OCI-LY3 (cell line): ENCODE results near the gene PEAK1.

Experiments used
- H2AFZ ChIP-seq: fragments of 200-600, 300-600 bp; shearing (Covaris generic); 2 replicates; pipeline ENCODE4 v1.6.0; 2014; ENCODE audit warnings: antibody characterized with exemption, low read depth, low read length
- H3K27ac ChIP-seq: fragments of 200-600, 300-600 bp; sonication (generic); 2 replicates; pipeline ENCODE4 v1.5.1; 2014; ENCODE audit warnings: mild to moderate bottlenecking, low read length, moderate library complexity, mixed read lengths
- H3K27me3 ChIP-seq: fragments of 200-600, 300-600 bp; sonication (generic); 2 replicates; pipeline ENCODE4 v1.6.1; 2014; ENCODE audit warnings: low read depth, low read length, mixed read lengths
- H3K36me3 ChIP-seq: fragments of 200-600, 300-600 bp; sonication (generic); replicated peaks from 2 replicates; pipeline ENCODE3; 2014; ENCODE audit warnings: low read depth, low read length, mixed read lengths
- H3K4me1 ChIP-seq: fragments of 300-600, 200-600 bp; sonication (generic); 2 replicates; pipeline ENCODE4 v1.6.1; 2014; ENCODE audit warnings: low read length, mixed read lengths
- H3K4me2 ChIP-seq: fragments of 200-600, 300-600 bp; sonication (generic); 2 replicates; pipeline ENCODE4 v1.6.1; 2014; ENCODE audit warnings: low read length, mixed read lengths
- H3K4me3 ChIP-seq: fragments of 300-600, 200-600 bp; sonication (generic); 2 replicates; pipeline ENCODE4 v1.5.1; 2014; ENCODE audit warnings: antibody characterized with exemption, mild to moderate bottlenecking, low read length, moderate library complexity
- H3K79me2 ChIP-seq: fragments of 300-600, 200-600 bp; shearing (Covaris generic); 2 replicates; pipeline ENCODE4 v1.6.1; 2014; ENCODE audit warnings: mild to moderate bottlenecking, low read length, mixed read lengths
- H3K9ac ChIP-seq: fragments of 300-600, 200-600 bp; shearing (Covaris generic); 2 replicates; pipeline ENCODE4 v1.6.0; 2014; ENCODE audit warnings: mild to moderate bottlenecking, low read length, moderate library complexity
- H3K9me3 ChIP-seq: fragments of 200-600, 300-600 bp; shearing (Covaris generic); 2 replicates; pipeline ENCODE4 v1.6.1; 2014; ENCODE audit warnings: low read length, mixed read lengths; ENCODE audit not compliant: insufficient read depth
- H4K20me1 ChIP-seq: fragments of 200-600, 300-600 bp; sonication (generic); 2 replicates; pipeline ENCODE4 v1.6.1; 2016; ENCODE audit warnings: low read length, mixed read lengths; ENCODE audit not compliant: insufficient read depth
- EZH2phosphoT487 ChIP-seq: fragments of 200-600 bp; shearing (Covaris generic); IDR thresholded peaks from 2 replicates; pipeline ENCODE4 v1.6.1; 2018; ENCODE audit warnings: antibody characterized with exemption, mixed run types, low read depth
- TF ChIP-seq, protein P1 (sequence below): fragments of 200-600, 300-600 bp; sonication (generic); IDR thresholded peaks from 2 replicates; pipeline ENCODE4 v1.5.1; 2014; ENCODE audit warnings: antibody characterized with exemption, low read length, low read depth

PEAK1 gene

DNA sequence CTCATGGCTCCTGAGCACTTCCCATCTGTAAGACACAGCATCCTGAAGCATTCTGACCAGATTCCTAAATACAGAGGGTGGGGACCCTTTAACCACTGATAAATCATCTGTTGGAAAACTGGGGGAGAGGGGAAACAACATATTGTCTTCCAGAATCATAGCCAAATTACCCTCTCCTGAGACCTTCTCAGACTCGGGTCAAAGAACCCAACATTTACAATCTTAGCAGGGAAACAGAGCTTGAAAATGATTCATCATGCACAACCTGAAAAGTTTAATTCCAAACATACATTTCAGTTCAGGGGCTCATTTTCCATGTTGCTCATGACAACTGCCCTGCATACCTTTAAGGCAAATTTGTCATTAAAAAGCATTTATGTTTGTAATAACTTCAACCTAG, 300.5 kb downstream of the PEAK1 start:
- TF ChIP-seq, protein P1, sequence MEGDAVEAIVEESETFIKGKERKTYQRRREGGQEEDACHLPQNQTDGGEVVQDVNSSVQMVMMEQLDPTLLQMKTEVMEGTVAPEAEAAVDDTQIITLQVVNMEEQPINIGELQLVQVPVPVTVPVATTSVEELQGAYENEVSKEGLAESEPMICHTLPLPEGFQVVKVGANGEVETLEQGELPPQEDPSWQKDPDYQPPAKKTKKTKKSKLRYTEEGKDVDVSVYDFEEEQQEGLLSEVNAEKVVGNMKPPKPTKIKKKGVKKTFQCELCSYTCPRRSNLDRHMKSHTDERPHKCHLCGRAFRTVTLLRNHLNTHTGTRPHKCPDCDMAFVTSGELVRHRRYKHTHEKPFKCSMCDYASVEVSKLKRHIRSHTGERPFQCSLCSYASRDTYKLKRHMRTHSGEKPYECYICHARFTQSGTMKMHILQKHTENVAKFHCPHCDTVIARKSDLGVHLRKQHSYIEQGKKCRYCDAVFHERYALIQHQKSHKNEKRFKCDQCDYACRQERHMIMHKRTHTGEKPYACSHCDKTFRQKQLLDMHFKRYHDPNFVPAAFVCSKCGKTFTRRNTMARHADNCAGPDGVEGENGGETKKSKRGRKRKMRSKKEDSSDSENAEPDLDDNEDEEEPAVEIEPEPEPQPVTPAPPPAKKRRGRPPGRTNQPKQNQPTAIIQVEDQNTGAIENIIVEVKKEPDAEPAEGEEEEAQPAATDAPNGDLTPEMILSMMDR: no peak
- no peak for TF ChIP-seq EZH2phosphoT487
- H3K4me2 ChIP-seq: no peak overlapping the region

GRCh38 chr15:77118882-77119321, 301.0 kb downstream of the PEAK1 start:
- Histone ChIP-seq H3K4me2 (peak overlapping the region; percentile 25), H3K27ac (no peak overlapping the region), H3K9ac (no peak overlapping the region), H3K79me2 (no peaks in the 10 kb centered on the region), H3K4me3 (no peak overlapping the region), H3K36me3 (no peaks in the 10 kb centered on the region), H3K27me3 (no peaks in the 10 kb centered on the region), H2AFZ (no peak overlapping the region), H4K20me1 (no peaks in the 10 kb centered on the region; the same call in 1 of the 2 replicates), H3K9me3 (no peaks in the 10 kb centered on the region), H3K4me1 (peaks cover 26% of the 10 kb centered on the region)
- TF ChIP-seq, protein P1: peak; percentile 91
- TF ChIP-seq EZH2phosphoT487: no peak

More for the DNA sequence above, 300.5 kb downstream of the PEAK1 start:
- H3K27me3 ChIP-seq: no peaks in the 10 kb centered on the region
- H2AFZ ChIP-seq: no peak overlapping the region
- no peak overlapping the region for H3K27ac ChIP-seq
- no peaks in the 10 kb centered on the region for H3K36me3 ChIP-seq
- H4K20me1 ChIP-seq: no peaks in the 10 kb centered on the region; the same call in 1 of the 2 replicates
- H3K4me3 ChIP-seq: no peak overlapping the region
- H3K9me3 ChIP-seq: no peaks in the 10 kb centered on the region
- H3K4me1 ChIP-seq: peaks cover 31% of the 10 kb centered on the region
- no peaks in the 10 kb centered on the region for H3K79me2 ChIP-seq
- H3K9ac ChIP-seq: no peak overlapping the region

GRCh38 chr15:77115179-77115578, 304.7 kb downstream of the PEAK1 start:
- H3K9me3 ChIP-seq: no peaks in the 10 kb centered on the region
- no peak overlapping the region for H3K4me2 ChIP-seq
- no peaks in the 10 kb centered on the region; the same call in 1 of the 2 replicates for H4K20me1 ChIP-seq
- no peak overlapping the region for H3K4me3 ChIP-seq
- H3K36me3 ChIP-seq: no peaks in the 10 kb centered on the region
- H3K4me1 ChIP-seq: peaks cover 7% of the 10 kb centered on the region
- no peaks in the 10 kb centered on the region for H3K79me2 ChIP-seq
- no peak overlapping the region for H3K27ac ChIP-seq
- TF ChIP-seq EZH2phosphoT487: no peak
- TF ChIP-seq, protein P1: no peak
- H3K9ac ChIP-seq: no peak overlapping the region
- no peak overlapping the region for H2AFZ ChIP-seq
- no peaks in the 10 kb centered on the region for H3K27me3 ChIP-seq

DNA sequence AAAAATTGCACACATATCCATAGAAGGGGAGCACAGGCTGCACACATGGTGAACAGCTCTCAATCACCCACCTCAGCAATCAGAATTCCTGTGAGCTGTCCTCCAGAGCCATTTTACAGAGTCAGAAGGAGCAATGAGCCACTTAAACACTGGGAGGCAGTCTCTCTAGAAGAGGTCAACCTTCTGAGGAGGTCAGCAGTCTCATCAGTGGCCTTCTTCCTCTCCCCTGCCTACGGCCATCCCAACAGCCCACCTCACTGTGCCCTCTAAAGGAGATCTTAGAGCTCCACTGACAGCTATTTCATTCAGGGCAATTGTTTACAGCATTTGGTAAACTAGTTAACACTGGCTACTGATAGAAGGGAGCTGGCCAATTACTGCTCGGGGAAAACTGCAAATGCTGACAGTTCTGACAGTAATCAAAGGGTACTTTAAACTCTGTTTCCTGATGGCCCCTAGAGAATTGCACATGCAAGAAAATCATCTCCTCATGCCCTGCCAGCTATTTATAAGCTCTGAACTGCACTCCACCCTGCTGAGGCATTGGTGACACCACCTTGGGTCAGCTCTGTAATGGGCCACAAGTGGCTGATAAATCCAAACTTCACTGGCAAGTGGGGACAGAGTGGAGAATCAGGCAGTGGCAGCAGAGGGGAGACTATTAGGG, 306.9 kb downstream of the PEAK1 start:
- no peaks in the 10 kb centered on the region for H3K27me3 ChIP-seq
- no peaks in the 10 kb centered on the region for H3K36me3 ChIP-seq
- no peaks in the 10 kb centered on the region for H3K9me3 ChIP-seq
- H3K4me1 ChIP-seq: no peaks in the 10 kb centered on the region
- H3K4me3 ChIP-seq: no peak overlapping the region
- H3K9ac ChIP-seq: no peak overlapping the region
- no peak overlapping the region for H3K27ac ChIP-seq
- H4K20me1 ChIP-seq: no peaks in the 10 kb centered on the region
- no peaks in the 10 kb centered on the region for H3K79me2 ChIP-seq
- no peak overlapping the region for H3K4me2 ChIP-seq
- no peak for TF ChIP-seq EZH2phosphoT487
- TF ChIP-seq, protein P1: no peak
- no peak overlapping the region for H2AFZ ChIP-seq
